PFSK-1 (cell line): ENCODE data around the gene FEZF2.

Experiments
- FOXP2 ChIP-seq: optimal IDR thresholded peaks from 2 replicates; pipeline ENCODE3; 2011; ENCODE audit warnings: borderline replicate concordance, control low read depth, inconsistent platforms; ENCODE audit not compliant: insufficient read depth; ENCODE audit errors: extremely low read length, extremely low read depth
- POLR2AphosphoS5 ChIP-seq: IDR thresholded peaks from 2 replicates; pipeline ENCODE4 v1.6.1; 2012; ENCODE audit warnings: low read depth, mild to moderate bottlenecking, control low read depth, low read length, moderate library complexity
- REST ChIP-seq, 2 experiments: IDR thresholded peaks; 2 replicates each; pipeline versions ENCODE4 v1.6.1 to v1.8.0; 2011 to 2012; ENCODE audit warnings: low read depth in 2 of 2, low read length in 2 of 2, control low read depth in 1 of 2, inconsistent platforms in 1 of 2, mild to moderate bottlenecking in 1 of 2, moderate library complexity in 1 of 2; ENCODE audit not compliant: insufficient read depth in 1 of 2
- SIN3A ChIP-seq: IDR thresholded peaks from 2 replicates; pipeline ENCODE4 v1.6.1; 2012; ENCODE audit warnings: mild to moderate bottlenecking, low read length, moderate library complexity, borderline replicate concordance; ENCODE audit not compliant: insufficient read depth
- TAF1 ChIP-seq: IDR thresholded peaks from 2 replicates; pipeline ENCODE4 v1.6.1; 2012; ENCODE audit warnings: low read length, control low read depth, borderline replicate concordance; ENCODE audit not compliant: insufficient read depth

FEZF2 gene

GRCh38 chr3:62371720-62372591 is 1.4 kb downstream of the FEZF2 start:
- TF ChIP-seq FOXP2 (no peak), SIN3A (no peak), POLR2AphosphoS5 (no peak), REST (IDR thresholded peaks at IDR 0.05; ENCODE audit: insufficient read depth in 1 of 2, low read depth in 2 of 2, low read length in 2 of 2) (no peak), TAF1 (no peak)

DNA sequence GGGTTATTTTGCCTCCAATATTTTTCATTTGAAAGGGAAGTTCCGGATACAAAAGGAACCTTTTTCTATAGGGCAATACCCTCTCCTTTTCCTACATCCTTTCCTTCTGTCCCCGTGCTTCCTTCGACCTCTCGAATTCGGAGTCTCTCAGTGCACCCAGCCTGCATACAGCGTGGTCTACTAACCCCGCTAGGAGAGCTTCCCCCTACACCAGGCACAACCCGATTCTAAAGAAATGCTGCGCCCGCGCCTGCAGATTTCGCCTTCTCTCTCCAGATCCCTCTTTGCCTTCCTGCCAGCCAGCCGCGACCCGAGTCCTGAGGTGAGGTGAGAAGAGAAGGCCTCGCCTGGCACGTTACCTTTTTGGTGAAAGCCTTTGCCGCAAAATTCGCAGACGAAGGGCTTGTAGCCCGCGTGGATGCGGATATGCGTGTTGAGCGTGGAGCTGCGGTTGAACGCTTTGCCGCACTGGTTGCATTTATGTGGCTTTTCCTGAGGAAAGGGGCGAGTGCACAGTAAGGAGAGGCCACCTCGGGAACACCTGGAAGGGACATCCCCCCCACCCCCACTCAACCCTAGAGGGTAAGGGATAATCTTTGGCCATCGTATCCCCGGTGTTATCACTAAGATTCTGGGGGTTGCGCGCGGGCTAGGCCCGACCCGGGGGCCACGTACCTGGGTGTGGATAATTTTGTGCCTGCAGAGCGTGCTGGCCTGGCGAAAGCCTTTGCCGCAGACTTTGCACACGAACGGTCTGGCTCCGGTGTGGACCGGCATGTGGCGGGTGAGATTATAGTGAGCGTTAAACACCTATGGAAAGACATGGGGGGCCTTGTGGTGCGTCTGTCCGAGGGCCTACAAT is 2.3 kb downstream of the FEZF2 start:
- TF ChIP-seq REST (IDR thresholded peaks at IDR 0.05; ENCODE audit: insufficient read depth in 1 of 2, low read depth in 2 of 2, low read length in 2 of 2) (no peak), SIN3A (no peak), POLR2AphosphoS5 (no peak), TAF1 (no peak), FOXP2 (no peak)

DNA sequence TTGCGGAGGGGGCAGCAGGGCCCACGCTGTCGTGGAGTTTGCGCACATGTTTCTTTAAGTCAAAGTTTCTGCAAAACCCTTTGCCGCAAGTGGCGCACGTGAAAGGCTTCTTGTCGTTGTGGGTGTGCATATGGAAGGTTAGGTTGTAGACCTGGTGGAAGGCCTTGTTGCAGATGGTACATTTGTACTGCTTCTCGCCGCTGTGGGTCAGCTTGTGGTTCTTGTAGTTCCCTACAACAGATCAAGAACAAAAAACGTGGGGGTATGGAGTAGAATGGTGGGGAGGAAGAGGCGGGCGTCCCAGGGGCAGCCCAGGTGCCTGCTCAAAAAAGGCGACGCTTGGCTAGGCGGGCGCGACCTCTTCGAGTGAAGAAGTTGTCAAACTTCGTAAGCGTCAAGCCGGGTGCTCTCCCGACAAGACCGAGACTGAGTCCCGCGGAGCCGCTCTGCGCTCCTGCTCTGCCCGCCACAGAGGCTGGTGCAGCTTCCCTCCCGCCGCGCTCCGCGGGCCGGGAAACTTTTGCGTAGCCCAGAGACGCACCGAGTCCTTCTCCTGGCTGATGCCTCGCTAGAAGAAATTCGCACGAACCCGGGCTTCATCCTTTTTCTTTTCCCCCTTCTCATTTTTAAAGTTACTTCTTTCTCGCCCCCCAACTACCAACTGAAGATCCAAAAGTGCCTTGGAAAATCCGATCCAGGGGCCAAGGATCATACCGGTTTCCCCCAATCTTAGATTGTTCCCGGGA is 3.1 kb downstream of the FEZF2 start:
- TF ChIP-seq POLR2AphosphoS5 (no peak), SIN3A (no peak), REST (IDR thresholded peaks at IDR 0.05; ENCODE audit: insufficient read depth in 1 of 2, low read depth in 2 of 2, low read length in 2 of 2) (no peak), FOXP2 (no peak), TAF1 (no peak)

DNA sequence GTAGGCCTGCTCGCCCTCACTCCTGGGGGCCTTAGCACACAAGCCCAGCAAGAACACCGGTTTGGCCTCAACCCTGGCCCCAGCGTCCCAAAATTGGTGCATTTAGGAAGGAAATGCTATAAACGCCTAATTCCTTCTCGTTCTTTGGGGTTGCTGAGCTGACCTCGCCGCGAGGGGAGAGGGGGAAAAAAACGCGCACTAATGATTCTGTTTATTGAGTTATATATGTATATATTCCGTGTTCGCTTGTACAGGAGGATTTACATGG is 3.9 kb downstream of the FEZF2 start:
- no peak for TF ChIP-seq POLR2AphosphoS5
- no peak for TF ChIP-seq REST (IDR thresholded peaks at IDR 0.05; ENCODE audit: insufficient read depth in 1 of 2, low read depth in 2 of 2, low read length in 2 of 2)
- no peak for TF ChIP-seq TAF1
- TF ChIP-seq SIN3A, result no peak
- no peak for TF ChIP-seq FOXP2
